ENCODE measurements around the gene ITGB4. TPM values are rescaled to one million over a fixed set of nuclear protein-coding genes. Genes with fewer than 3 reads are reported as not detected.

ITGB4 gene
- polyA plus RNA-seq, 3 donors, result 0.09 to 0.82 TPM; not detected in 1

GRCh38 chr17:75739174-75739573, 17.9 kb downstream of the ITGB4 start:
- Histone ChIP-seq H3K79me2 (ENCODE audit: insufficient read depth, low read length) (no peaks in the 10 kb centered on the region), H3K9ac (ENCODE audit: insufficient read depth, low read length, poor library complexity, severe bottlenecking) (no peak overlapping the region), H4K20me1 (ENCODE audit: insufficient read depth, low read length) (no peaks in the 10 kb centered on the region), H3K4me3 (replicated peaks in 1 of 3; ENCODE audit: low read depth in 2 of 3, low read length in 3 of 3) (no peak overlapping the region), H2AFZ (ENCODE audit: insufficient read depth, low read depth, low read length, poor library complexity, severe bottlenecking) (no peak overlapping the region), H3K4me2 (replicated peaks; ENCODE audit: extremely low read depth, low read length, poor library complexity, severe bottlenecking) (no peak overlapping the region), H3K9me3 (replicated peaks in 1 of 2; ENCODE audit: control insufficient read depth in 1 of 2, insufficient read depth in 1 of 2, low read length in 2 of 2) (no peaks in the 10 kb centered on the region), H3K27me3 (ENCODE audit: control insufficient read depth in 2 of 2, insufficient read depth in 2 of 2, low read length in 2 of 2) (no peaks in the 10 kb centered on the region), H3K27ac (ENCODE audit: low read depth in 1 of 2, low read length in 2 of 2) (peak overlapping the region; percentile 57 to 89), H3K36me3 (replicated peaks in 1 of 2; ENCODE audit: control insufficient read depth in 1 of 2, insufficient read depth in 2 of 2, low read length in 2 of 2) (no peaks in the 10 kb centered on the region), H3K4me1 (ENCODE audit: control insufficient read depth in 1 of 2, insufficient read depth in 2 of 2, low read length in 2 of 2) (peaks cover 20 to 28% of the 10 kb centered on the region in 2 donors)
- DNase-seq, result no peak
- Mint-ChIP-seq H3K9me3 (peaks cover 0 to 4% (median 0%) of the 10 kb centered on the region in 7 donors), H3K27me3 (ENCODE audit: low read depth in 3 of 3) (no peaks in the 10 kb centered on the region), H3K4me3 (no peak overlapping the region), H3K27ac (peak overlapping the region in 5 of 7 donors; percentile 97 to 98 (median 98)), H3K36me3 (peaks cover 3% of the 10 kb centered on the region in 2 donors), H3K4me1 (peaks cover 31% of the 10 kb centered on the region)
- intact Hi-C loops (cut with micrococcal nuclease), result no loop called here
- 100% methylated on average over 4 of the region's 7 CpGs for WGBS (ENCODE audit: insufficient coverage)
- TF ChIP-seq CTCF (IDR thresholded peaks at IDR 0.05), result no peak

- Mint-ChIP-seq H3K27me3 (ENCODE audit: low read depth in 3 of 3) (no peaks in the 10 kb centered on the region), H3K4me3 (no peak overlapping the region)
- WGBS (ENCODE audit: insufficient coverage), result 95% methylated on average over 14 of the region's 14 CpGs
These were observed 18.5 kb downstream of the ITGB4 start for GRCh38 chr17:75739801-75740200.

More at GRCh38 chr17:75739801-75740200, 18.5 kb downstream of the ITGB4 start:
- H4K20me1 ChIP-seq (ENCODE audit: insufficient read depth, low read length), result no peaks in the 10 kb centered on the region
- H3K27me3 ChIP-seq (ENCODE audit: control insufficient read depth in 2 of 2, insufficient read depth in 2 of 2, low read length in 2 of 2), result no peaks in the 10 kb centered on the region
- H3K9ac ChIP-seq (ENCODE audit: insufficient read depth, low read length, poor library complexity, severe bottlenecking), result no peak overlapping the region
- H3K4me1 ChIP-seq (ENCODE audit: control insufficient read depth in 1 of 2, insufficient read depth in 2 of 2, low read length in 2 of 2), result peaks cover 20 to 24% of the 10 kb centered on the region in 2 donors
- no peaks in the 10 kb centered on the region for H3K36me3 ChIP-seq (replicated peaks in 1 of 2; ENCODE audit: control insufficient read depth in 1 of 2, insufficient read depth in 2 of 2, low read length in 2 of 2)
- Mint-ChIP-seq H3K36me3 (peaks cover 3% of the 10 kb centered on the region in 2 donors), H3K27ac (peak overlapping the region in 5 of 7 donors; percentile 32 to 98 (median 77)), H3K4me1 (peaks cover 26% of the 10 kb centered on the region), H3K9me3 (peaks cover 0 to 4% (median 0%) of the 10 kb centered on the region in 7 donors)
- no peak overlapping the region for H2AFZ ChIP-seq (ENCODE audit: insufficient read depth, low read depth, low read length, poor library complexity, severe bottlenecking)
- H3K79me2 ChIP-seq (ENCODE audit: insufficient read depth, low read length), result no peaks in the 10 kb centered on the region
- intact Hi-C loops (cut with micrococcal nuclease), result loop anchor here in 1 of 2 donors (5.0 kb wide), 1 partner anchor 32 kb away; no protein-coding TSS in a partner anchor
- DNase-seq, result no peak
- H3K27ac ChIP-seq (ENCODE audit: low read depth in 1 of 2, low read length in 2 of 2), result peak overlapping the region in 1 of 2 donors; percentile 89
- TF ChIP-seq CTCF (IDR thresholded peaks at IDR 0.05), result no peak
- H3K4me2 ChIP-seq (replicated peaks; ENCODE audit: extremely low read depth, low read length, poor library complexity, severe bottlenecking), result no peak overlapping the region
- H3K9me3 ChIP-seq (replicated peaks in 1 of 2; ENCODE audit: control insufficient read depth in 1 of 2, insufficient read depth in 1 of 2, low read length in 2 of 2), result no peaks in the 10 kb centered on the region
- H3K4me3 ChIP-seq (replicated peaks in 1 of 3; ENCODE audit: low read depth in 2 of 3, low read length in 3 of 3), result no peak overlapping the region

All from CD14-positive monocyte (primary cell).